HG03039 (cell line): ENCODE results near the gene ONECUT2.

Experiments used
- ATAC-seq: cut with Tn5 transposase; IDR thresholded peaks from one replicate; pipeline ENCODE4 v1.9.1; 2021; ENCODE audit warnings: mild to moderate bottlenecking, moderate library complexity; ENCODE audit not compliant: unreplicated experiment

Gene ONECUT2

GRCh38 chr18:57431002-57431382 is 4.2 kb upstream of the ONECUT2 start:
- no peak for ATAC-seq

GRCh38 chr18:57431467-57432080 is 3.6 kb upstream of the ONECUT2 start:
- no peak for ATAC-seq

- ATAC-seq = no peak
Observed at GRCh38 chr18:57432140-57432539, 3.0 kb upstream of the ONECUT2 start.

- ATAC-seq = no peak
Observed at GRCh38 chr18:57432751-57433400, 2.3 kb upstream of the ONECUT2 start.

GRCh38 chr18:57433482-57433881 is 1.7 kb upstream of the ONECUT2 start:
- ATAC-seq = no peak

- no peak for ATAC-seq
Observed at GRCh38 chr18:57433934-57434535, 1.1 kb upstream of the ONECUT2 start.

- ATAC-seq = no peak
Observed at GRCh38 chr18:57435846-57436190, 644 bp downstream of the ONECUT2 start.

GRCh38 chr18:57436191-57436964 is 1.2 kb downstream of the ONECUT2 start:
- ATAC-seq = no peak

GRCh38 chr18:57436965-57437333 is 1.8 kb downstream of the ONECUT2 start:
- no peak for ATAC-seq

GRCh38 chr18:57437402-57437765 is 2.2 kb downstream of the ONECUT2 start:
- ATAC-seq = no peak

- no peak for ATAC-seq
Observed at GRCh38 chr18:57437766-57438671, 2.8 kb downstream of the ONECUT2 start.

GRCh38 chr18:57438743-57439608 is 3.8 kb downstream of the ONECUT2 start:
- ATAC-seq = no peak

GRCh38 chr18:57439609-57439968 is 4.4 kb downstream of the ONECUT2 start:
- ATAC-seq = no peak

- ATAC-seq = no peak
Observed at GRCh38 chr18:57439985-57440330, 4.8 kb downstream of the ONECUT2 start.

GRCh38 chr18:57440331-57441070 is 5.3 kb downstream of the ONECUT2 start:
- ATAC-seq = no peak

- no peak for ATAC-seq
Observed at GRCh38 chr18:57441071-57441794, 6.1 kb downstream of the ONECUT2 start.

GRCh38 chr18:57443247-57443646 is 8.1 kb downstream of the ONECUT2 start:
- no peak for ATAC-seq

GRCh38 chr18:57443702-57444101 is 8.5 kb downstream of the ONECUT2 start:
- ATAC-seq = no peak

- ATAC-seq = no peak
Observed at GRCh38 chr18:57444301-57444759, 9.2 kb downstream of the ONECUT2 start.
